D721Med (cell line): ENCODE data around the gene HORMAD2.

Experiments
- DNase-seq: peaks from one replicate; pipeline ENCODE4 v3.0.0; 2011; ENCODE audit warnings: low spot score; ENCODE audit not compliant: insufficient read length
- FAIRE-seq: peaks from 2 replicates; lab custom pipeline; 2011; peaks lifted over from hg19 to GRCh38; lab: Jason Lieb, UNC
- CTCF ChIP-seq: IDR thresholded peaks from 2 replicates; pipeline ENCODE4 v1.5.1; 2012; ENCODE audit warnings: mild to moderate bottlenecking, control low read depth; ENCODE audit not compliant: insufficient read depth; ENCODE audit errors: missing control alignments

The HORMAD2 gene

DNA sequence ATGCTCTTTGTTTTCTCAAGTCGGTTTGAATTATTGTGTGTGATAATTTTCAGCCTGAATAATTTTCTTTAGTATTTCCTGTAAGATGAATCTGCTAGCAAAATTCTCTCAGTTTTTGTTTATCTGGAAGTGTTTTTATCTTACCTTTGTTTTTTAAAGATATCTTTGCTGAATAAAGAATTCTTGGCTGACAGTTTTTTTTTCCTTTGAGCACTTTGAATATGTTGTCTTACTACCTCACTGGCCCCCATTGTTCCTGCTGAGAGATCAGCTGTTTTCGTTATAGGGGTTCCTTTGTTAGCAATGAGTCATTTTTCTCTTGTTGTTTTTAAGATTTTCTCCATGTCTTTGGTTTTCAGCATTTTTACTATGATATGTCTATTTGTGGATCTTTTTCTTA, 63.0 kb downstream of the HORMAD2 start:
- DNase-seq, result no peak
- no peak for FAIRE-seq
- TF ChIP-seq CTCF, result no peak

DNA sequence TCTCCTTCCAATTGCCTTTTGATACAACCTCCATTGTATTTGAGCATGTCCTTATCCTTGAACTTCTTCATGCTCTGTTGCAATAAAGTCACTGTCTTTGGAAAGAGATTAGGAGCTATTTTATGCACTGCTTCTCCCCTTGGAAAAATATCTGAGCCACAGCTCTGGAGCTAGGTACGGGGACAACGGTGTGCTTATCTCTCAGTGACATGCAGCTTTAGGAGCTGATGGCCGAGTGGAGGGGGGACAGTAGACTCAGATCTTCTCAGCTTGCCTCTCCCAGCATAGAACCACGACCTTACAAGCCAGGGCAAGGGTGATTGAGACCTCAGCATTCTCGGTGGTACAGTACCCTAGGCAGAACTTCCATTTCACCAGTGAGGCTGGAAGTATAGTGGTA, 64.1 kb downstream of the HORMAD2 start:
- DNase-seq (no peak), FAIRE-seq (no peak)
- no peak for TF ChIP-seq CTCF

DNA sequence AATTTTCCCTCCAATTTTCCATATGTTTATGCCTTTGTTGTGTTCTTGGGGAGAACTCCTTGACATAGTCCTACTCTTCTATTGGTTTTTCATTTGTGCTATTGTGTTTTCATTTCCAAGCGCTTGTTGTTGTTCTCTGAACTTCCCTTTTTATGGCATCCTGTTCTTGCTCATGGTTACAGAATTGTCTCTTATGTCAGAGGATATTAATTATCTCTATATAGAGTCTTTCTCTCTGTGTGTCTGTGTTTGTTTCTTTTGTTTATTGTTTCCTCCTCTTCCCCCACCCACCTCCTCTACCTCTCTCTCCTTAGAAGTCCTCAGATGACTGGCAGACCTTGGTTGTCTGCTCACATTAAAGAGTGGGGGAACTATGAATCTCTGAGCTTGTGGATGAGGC, 69.9 kb downstream of the HORMAD2 start:
- TF ChIP-seq CTCF, result no peak
- no peak for FAIRE-seq
- no peak for DNase-seq

- DNase-seq (no peak), FAIRE-seq (no peak)
- no peak for TF ChIP-seq CTCF
These were observed 78.0 kb downstream of the HORMAD2 start for GRCh38 chr22:30158277-30158676.

- FAIRE-seq (no peak), DNase-seq (no peak)
- TF ChIP-seq CTCF, result no peak
These were observed 78.7 kb downstream of the HORMAD2 start for GRCh38 chr22:30158744-30159500.

DNA sequence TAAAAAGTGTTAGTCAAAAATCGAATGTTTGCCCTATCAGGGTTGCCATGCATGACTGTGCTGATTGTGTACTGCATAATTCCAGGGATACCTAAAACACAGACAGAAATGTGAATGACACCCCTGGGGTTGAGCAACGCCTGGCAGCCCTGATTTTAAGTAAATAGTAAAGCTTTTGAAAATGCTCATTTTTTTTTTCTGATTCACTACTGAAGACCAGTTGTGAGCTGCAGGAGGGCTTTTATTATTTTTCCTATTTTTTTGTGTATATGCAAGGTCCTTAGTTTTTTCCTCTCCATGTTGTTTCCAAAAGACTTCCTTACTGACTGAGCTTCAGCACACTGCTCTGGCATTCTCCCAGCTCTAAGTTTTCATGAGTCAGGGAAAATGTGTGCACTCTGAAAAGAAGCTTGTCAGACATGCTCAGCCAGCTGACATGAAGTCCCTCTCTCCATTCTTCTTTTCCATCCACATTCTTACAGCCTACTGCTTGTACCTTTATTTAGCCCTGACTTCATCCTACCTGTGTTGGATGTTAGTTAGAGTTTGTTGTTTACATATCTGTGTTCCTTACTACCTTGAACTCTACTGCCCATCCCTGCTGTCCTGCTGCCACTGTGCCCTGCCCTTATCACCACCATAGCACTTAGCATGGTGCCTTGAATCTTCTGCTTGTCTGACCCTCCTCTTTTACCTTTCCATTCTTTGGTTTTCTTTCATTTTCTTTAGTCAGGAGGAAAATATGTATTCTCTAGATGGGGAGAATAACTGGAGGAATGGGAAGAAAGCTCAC, 79.5 kb downstream of the HORMAD2 start:
- no peak for TF ChIP-seq CTCF
- FAIRE-seq (no peak), DNase-seq (no peak)

DNA sequence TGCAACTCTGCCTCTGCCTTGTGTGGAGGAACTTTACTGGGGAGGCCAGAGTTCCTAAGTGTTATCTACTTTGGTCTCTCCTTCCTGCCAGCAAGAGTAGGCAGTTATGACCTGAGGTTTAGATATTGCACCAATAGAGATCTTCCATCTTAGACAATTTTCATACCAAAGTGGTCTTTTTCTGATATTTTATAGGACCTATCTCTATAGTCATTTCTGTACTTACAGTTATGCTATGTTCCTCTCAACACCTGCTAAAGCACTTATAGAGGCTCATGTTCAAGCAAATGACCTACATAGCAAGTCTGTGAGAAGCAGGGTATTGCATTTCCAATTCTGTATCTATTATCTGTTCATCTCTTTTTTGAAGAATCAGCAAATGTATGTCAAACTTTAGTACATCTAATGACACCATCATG, 80.8 kb downstream of the HORMAD2 start:
- TF ChIP-seq CTCF, result no peak
- DNase-seq, result no peak
- FAIRE-seq, result no peak
